WTC11 (cell line): ENCODE results near the gene IKZF2. TPM values are rescaled to one million over a fixed set of nuclear protein-coding genes. Genes with fewer than 3 reads are reported as not detected.

Experiments
- ATAC-seq: fragments of 200-7000 bp; cut with Tn5 transposase; 2 replicates; pipeline ENCODE4 v1.10.0; 2021; ENCODE audit warnings: mild to moderate bottlenecking, moderate library complexity
- CTCF ChIA-PET: fragments of 300-600 bp; sonication (Branson Sonifier 250); formaldehyde crosslinking; loops from one replicate; lab custom pipeline; 2021; ENCODE audit warnings: antibody characterized with exemption; lab: Charles Lee
- POLR2A ChIA-PET: fragments of 350-600 bp; sonication (Branson Sonifier 250); formaldehyde crosslinking; loops from one replicate; lab custom pipeline; 2021; ENCODE audit warnings: antibody characterized with exemption; lab: Charles Lee
- DNase-seq: peaks from one replicate; pipeline ENCODE4 v3.0.0; 2021; ENCODE audit warnings: low spot score
- H3K27ac Mint-ChIP-seq: 2 replicates; pipeline ENCODE4 v1.8.0; 2021; ENCODE audit warnings: mixed read lengths
- H3K27me3 Mint-ChIP-seq: 2 replicates; pipeline ENCODE4 v1.8.0; 2021; ENCODE audit warnings: low read depth, mild to moderate bottlenecking, moderate library complexity, mixed read lengths
- H3K36me3 Mint-ChIP-seq: 2 replicates; pipeline ENCODE4 v1.8.0; 2021; ENCODE audit warnings: mixed read lengths
- H3K4me1 Mint-ChIP-seq: 2 replicates; pipeline ENCODE4 v1.8.0; 2022; ENCODE audit warnings: mixed read lengths
- H3K4me3 Mint-ChIP-seq: 2 replicates; pipeline ENCODE4 v1.8.0; 2021; ENCODE audit warnings: mild to moderate bottlenecking, moderate library complexity, mixed read lengths
- H3K9me3 Mint-ChIP-seq: 2 replicates; pipeline ENCODE4 v1.8.0; 2021; ENCODE audit warnings: mixed read lengths
- ARID4B ChIP-seq: sonication (generic); formaldehyde crosslinking; IDR thresholded peaks from 2 replicates; pipeline ENCODE4 v1.8.0; 2023; ENCODE audit warnings: missing genetic modification reagents, mild to moderate bottlenecking, borderline replicate concordance
- ATF1 ChIP-seq: sonication (generic); formaldehyde crosslinking; IDR thresholded peaks from 2 replicates; pipeline ENCODE4 v1.8.1; 2023; ENCODE audit warnings: mild to moderate bottlenecking, moderate library complexity, missing genetic modification reagents
- CTCF ChIP-seq: fragments of 200-600 bp; IDR thresholded peaks from 2 replicates; pipeline ENCODE4 v1.8.0; 2022; ENCODE audit warnings: antibody characterized with exemption
- E2F1 ChIP-seq: sonication (generic); formaldehyde crosslinking; IDR thresholded peaks from 2 replicates; pipeline ENCODE4 v1.8.0; 2022; ENCODE audit warnings: mild to moderate bottlenecking, missing genetic modification reagents
- ELF4 ChIP-seq: sonication (generic); formaldehyde crosslinking; IDR thresholded peaks from 2 replicates; pipeline ENCODE4 v1.8.1; 2022; ENCODE audit warnings: low read depth, mild to moderate bottlenecking, moderate library complexity, missing genetic modification reagents
- HMGXB4 ChIP-seq: sonication (generic); formaldehyde crosslinking; IDR thresholded peaks from 2 replicates; pipeline ENCODE4 v1.8.1; 2023; ENCODE audit warnings: mild to moderate bottlenecking, moderate library complexity, missing genetic modification reagents
- JAZF1 ChIP-seq: fragments of 250-450 bp; sonication (Bioruptor Pico); IDR thresholded peaks from 2 replicates; pipeline ENCODE4 v1.9.0; 2021; ENCODE audit warnings: moderate library complexity, mild to moderate bottlenecking, inconsistent platforms
- MAX ChIP-seq: sonication (generic); formaldehyde crosslinking; IDR thresholded peaks from 2 replicates; pipeline ENCODE4 v1.8.0; 2022; ENCODE audit warnings: mild to moderate bottlenecking, missing genetic modification reagents
- NFYB ChIP-seq: sonication (generic); formaldehyde crosslinking; conservative IDR thresholded peaks from 2 replicates; pipeline ENCODE4 v1.8.0; 2022; ENCODE audit warnings: low read depth, missing genetic modification reagents
- NR2C2 ChIP-seq: sonication (generic); formaldehyde crosslinking; IDR thresholded peaks from 2 replicates; pipeline ENCODE4 v1.8.0; 2022; ENCODE audit warnings: mild to moderate bottlenecking, missing genetic modification reagents
- RELA ChIP-seq: sonication (generic); formaldehyde crosslinking; IDR thresholded peaks from 2 replicates; pipeline ENCODE4 v1.8.1; 2022; ENCODE audit warnings: missing genetic modification reagents, mild to moderate bottlenecking, borderline replicate concordance
- STAT6 ChIP-seq: sonication (generic); formaldehyde crosslinking; conservative IDR thresholded peaks from 2 replicates; pipeline ENCODE4 v1.8.1; 2023; ENCODE audit warnings: mild to moderate bottlenecking, low read depth, missing genetic modification reagents, moderate library complexity
- TP53 ChIP-seq: sonication (generic); formaldehyde crosslinking; IDR thresholded peaks from 2 replicates; pipeline ENCODE4 v1.8.1; 2023; ENCODE audit warnings: mild to moderate bottlenecking, missing genetic modification reagents
- ZNF671 ChIP-seq: fragments of 250-450 bp; sonication (Bioruptor Pico); IDR thresholded peaks from 2 replicates; pipeline ENCODE4 v1.8.0; 2021; ENCODE audit warnings: mild to moderate bottlenecking
- total RNA-seq: library from RNA; stranded (reverse); gene quantifications from 3 replicates; pipeline ENCODE4 v1.2.3, GENCODE V29; 2021

Gene IKZF2
- total RNA-seq, 1 experiment from 2014 or later, result 4.2 TPM

GRCh38 chr2:212977152-212977551, 174.3 kb downstream of the IKZF2 start:
- Mint-ChIP-seq H3K36me3 (no peaks in the 10 kb centered on the region), H3K9me3 (no peaks in the 10 kb centered on the region), H3K27me3 (no peaks in the 10 kb centered on the region), H3K4me3 (no peak overlapping the region), H3K27ac (0 out of 2 replicates have a peak overlapping the region, but pooled peaks have one; percentile 1), H3K4me1 (no peaks in the 10 kb centered on the region)
- TF ChIP-seq ELF4 (CRISPR knock-in tag), result no peak
- TF ChIP-seq MAX (CRISPR knock-in tag), result no peak
- TF ChIP-seq TP53 (CRISPR knock-in tag), result no peak
- no peak for TF ChIP-seq STAT6 (CRISPR knock-in tag)
- TF ChIP-seq NR2C2 (CRISPR knock-in tag), result no peak
- no peak for TF ChIP-seq HMGXB4 (CRISPR knock-in tag)
- no peak for TF ChIP-seq ATF1 (CRISPR knock-in tag)
- no peak for TF ChIP-seq ZNF671
- TF ChIP-seq NFYB, result no peak
- no peak for TF ChIP-seq RELA (CRISPR knock-in tag)
- TF ChIP-seq ARID4B, result no peak
- TF ChIP-seq JAZF1 (CRISPR knock-in tag), result no peak
- CTCF ChIA-PET, result no interaction called here
- ATAC-seq, result no peak
- no peak for DNase-seq
- POLR2A ChIA-PET, result no interaction called here

- ChIA-PET CTCF (interaction anchor here (1.1 kb wide), 1 partner anchor 178 kb away, joined by 3 read pairs; no protein-coding TSS in a partner anchor), POLR2A (interaction anchor here (0.8 kb wide), 1 partner anchor 176 kb away, joined by 4 read pairs; the partner anchor contains the start of gene IKZF2)
- H3K4me1 Mint-ChIP-seq, result no peaks in the 10 kb centered on the region
- no peak for ATAC-seq
- no peak for TF ChIP-seq CTCF
- no peak for TF ChIP-seq E2F1 (CRISPR knock-in tag)
- TF ChIP-seq, all 79 proteins: peak for 0
- H3K4me3 Mint-ChIP-seq, result no peak overlapping the region
- no peaks in the 10 kb centered on the region for H3K36me3 Mint-ChIP-seq
- H3K27me3 Mint-ChIP-seq, result no peaks in the 10 kb centered on the region
- H3K9me3 Mint-ChIP-seq, result no peaks in the 10 kb centered on the region
- DNase-seq, result no peak
- no peak overlapping the region for H3K27ac Mint-ChIP-seq
Measured at GRCh38 chr2:212975333-212975732, 176.1 kb downstream of the IKZF2 start.
